ENCODE data around the gene NPIPB13. TPM values are rescaled to one million over a fixed set of nuclear protein-coding genes. Genes with fewer than 3 reads are reported as not detected.

The NPIPB13 gene

Small RNA genes within 50 kb of the gene (small RNA-seq; reads per million reads assigned to genes)
- not detected for gene AC106782.4
